BLaER1 (cell line): ENCODE data around the gene CSF1R.
A peak's percentile ranks its signal among the peaks of the same experiment; 100 is the strongest.

ENCODE experiments used
- H3K27ac ChIP-seq: shearing (Covaris generic); formaldehyde crosslinking; 2 replicates; pipeline ENCODE4 v1.8.1; 2022
- H3K27me3 ChIP-seq: shearing (Covaris generic); formaldehyde crosslinking; 2 replicates; pipeline ENCODE4 v1.8.1; 2022
- H3K36me3 ChIP-seq: shearing (Covaris generic); formaldehyde crosslinking; 2 replicates; pipeline ENCODE4 v1.8.1; 2022
- H3K4me1 ChIP-seq: shearing (Covaris generic); formaldehyde crosslinking; 2 replicates; pipeline ENCODE4 v1.8.1; 2022
- H3K4me2 ChIP-seq: shearing (Covaris generic); formaldehyde crosslinking; 2 replicates; pipeline ENCODE4 v1.8.1; 2022
- H3K4me3 ChIP-seq: shearing (Covaris generic); formaldehyde crosslinking; 2 replicates; pipeline ENCODE4 v1.8.1; 2022
- H3K9ac ChIP-seq: shearing (Covaris generic); formaldehyde crosslinking; 2 replicates; pipeline ENCODE4 v1.8.1; 2022
- H3K9me3 ChIP-seq: shearing (Covaris generic); formaldehyde crosslinking; 2 replicates; pipeline ENCODE4 v1.8.1; 2022
- H4K20me1 ChIP-seq: shearing (Covaris generic); formaldehyde crosslinking; 2 replicates; pipeline ENCODE4 v1.8.1; 2022
- Cebpa-rat ChIP-seq: shearing (Covaris generic); IDR thresholded peaks from 2 replicates; pipeline ENCODE4 v1.8.1; 2022

Gene CSF1R

DNA sequence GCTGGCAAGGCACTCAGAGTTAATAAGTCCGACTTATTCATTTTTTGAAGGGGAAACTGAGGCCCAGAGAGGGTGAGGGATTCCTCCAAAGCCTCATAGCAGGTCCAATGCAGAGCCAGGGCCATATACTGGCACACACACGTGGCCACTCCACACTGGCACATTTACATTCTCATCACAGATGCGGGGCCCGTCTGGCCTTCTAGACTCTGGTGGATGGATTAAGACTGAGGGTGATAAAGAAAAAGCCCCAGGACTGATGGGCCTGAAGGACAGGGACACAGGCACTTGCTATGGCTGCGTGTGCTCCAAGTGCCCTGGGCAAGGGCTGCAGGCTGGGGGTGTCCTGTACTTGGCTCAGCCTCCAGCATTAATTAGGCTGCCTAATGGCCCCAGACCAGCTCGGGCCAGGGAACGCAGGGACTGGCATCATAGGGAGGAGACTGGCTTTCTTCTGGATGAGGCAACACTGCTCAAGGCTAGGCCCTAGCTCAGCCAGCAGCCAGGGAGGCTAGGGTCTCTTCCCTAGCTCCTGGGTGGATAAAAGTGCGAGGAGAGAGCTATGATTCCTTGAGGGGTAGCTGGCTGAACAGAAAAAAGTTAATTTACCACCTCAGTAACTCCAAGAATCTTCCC is 28.5 kb upstream of the CSF1R start:
- no peak for TF ChIP-seq Cebpa-rat
- Histone ChIP-seq H3K4me3 (no peak overlapping the region), H3K9me3 (no peaks in the 10 kb centered on the region), H3K27ac (no peak overlapping the region; the same call in 1 of the 2 replicates), H4K20me1 (no peaks in the 10 kb centered on the region), H3K9ac (no peak overlapping the region), H3K4me1 (peaks cover 46% of the 10 kb centered on the region), H3K4me2 (no peak overlapping the region), H3K36me3 (peaks cover 63% of the 10 kb centered on the region), H3K27me3 (no peaks in the 10 kb centered on the region)

DNA sequence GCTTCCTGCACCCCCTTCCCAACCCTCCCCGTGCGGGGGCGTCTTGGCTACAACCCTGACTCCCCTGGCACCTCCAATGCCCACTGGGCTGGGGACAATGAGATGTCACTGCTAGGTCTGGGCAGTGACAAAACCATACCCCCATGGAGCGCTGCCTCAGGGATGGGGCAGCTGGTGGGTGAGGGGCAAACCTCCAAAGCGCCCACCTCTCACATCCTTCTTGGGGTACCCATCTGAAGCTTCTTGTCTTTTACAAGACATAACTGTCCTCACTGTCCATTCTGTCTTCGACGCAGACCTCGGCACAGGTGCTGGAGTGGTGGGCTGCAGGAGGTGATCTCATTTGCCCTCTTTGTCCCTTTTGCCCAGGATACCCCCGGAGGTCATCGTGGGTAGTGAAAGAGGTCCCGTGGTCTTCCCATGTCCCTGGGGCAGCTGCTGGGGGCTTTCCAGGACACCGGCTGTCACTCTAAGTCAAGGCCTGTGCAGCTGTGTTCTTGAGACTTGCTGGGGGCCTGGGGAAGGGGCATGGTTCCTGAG is 27.8 kb upstream of the CSF1R start:
- Histone ChIP-seq H3K9ac (no peak overlapping the region), H3K27me3 (no peaks in the 10 kb centered on the region), H3K27ac (0 out of 2 replicates have a peak overlapping the region, but pooled peaks have one; percentile 21), H3K9me3 (no peaks in the 10 kb centered on the region), H3K4me2 (peak overlapping the region; percentile 21), H4K20me1 (no peaks in the 10 kb centered on the region), H3K4me3 (no peak overlapping the region), H3K4me1 (peaks cover 47% of the 10 kb centered on the region), H3K36me3 (peaks cover 55% of the 10 kb centered on the region)
- TF ChIP-seq Cebpa-rat: no peak

DNA sequence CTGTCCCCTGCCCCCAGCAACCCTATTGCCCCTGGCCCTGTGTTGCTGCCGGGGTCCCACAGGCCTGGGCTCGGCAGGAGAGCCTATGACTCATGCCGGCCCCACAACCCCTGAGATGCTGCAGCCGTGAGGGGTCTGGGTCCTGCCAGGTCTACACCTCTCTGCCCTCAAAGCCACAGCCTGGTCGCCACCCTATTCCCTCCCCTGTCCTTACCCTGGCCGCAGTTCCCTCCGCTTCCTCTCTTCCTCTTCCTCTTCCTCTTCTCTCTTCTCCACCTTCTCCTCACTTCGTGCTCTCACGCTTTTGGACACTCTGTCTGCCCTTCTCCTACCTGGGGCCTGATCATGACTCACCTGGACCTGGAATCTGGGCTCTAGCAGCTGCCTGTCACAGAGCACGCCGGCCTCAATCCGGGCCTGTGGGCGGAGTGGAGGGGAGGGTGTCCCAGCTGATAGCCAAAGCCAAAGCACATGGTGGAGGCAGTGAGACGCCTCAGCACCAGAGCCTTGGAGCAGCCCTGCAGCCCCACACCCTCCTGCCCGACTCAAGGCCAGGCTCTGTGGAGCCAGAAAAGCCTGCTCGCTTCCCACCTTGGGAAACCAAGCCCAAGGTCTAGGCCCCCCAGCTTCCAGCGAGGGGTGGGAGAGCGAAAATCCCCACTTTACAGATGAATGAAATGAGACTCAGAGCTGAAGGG is 26.8 kb upstream of the CSF1R start:
- Histone ChIP-seq H3K36me3 (peaks cover 46% of the 10 kb centered on the region), H3K27ac (0 out of 2 replicates have a peak overlapping the region, but pooled peaks have one; percentile 21), H3K4me1 (peaks cover 47% of the 10 kb centered on the region), H3K9ac (no peak overlapping the region), H3K4me2 (peak overlapping the region; percentile 35), H3K9me3 (no peaks in the 10 kb centered on the region), H4K20me1 (no peaks in the 10 kb centered on the region), H3K27me3 (no peaks in the 10 kb centered on the region), H3K4me3 (no peak overlapping the region)
- TF ChIP-seq Cebpa-rat: no peak

DNA sequence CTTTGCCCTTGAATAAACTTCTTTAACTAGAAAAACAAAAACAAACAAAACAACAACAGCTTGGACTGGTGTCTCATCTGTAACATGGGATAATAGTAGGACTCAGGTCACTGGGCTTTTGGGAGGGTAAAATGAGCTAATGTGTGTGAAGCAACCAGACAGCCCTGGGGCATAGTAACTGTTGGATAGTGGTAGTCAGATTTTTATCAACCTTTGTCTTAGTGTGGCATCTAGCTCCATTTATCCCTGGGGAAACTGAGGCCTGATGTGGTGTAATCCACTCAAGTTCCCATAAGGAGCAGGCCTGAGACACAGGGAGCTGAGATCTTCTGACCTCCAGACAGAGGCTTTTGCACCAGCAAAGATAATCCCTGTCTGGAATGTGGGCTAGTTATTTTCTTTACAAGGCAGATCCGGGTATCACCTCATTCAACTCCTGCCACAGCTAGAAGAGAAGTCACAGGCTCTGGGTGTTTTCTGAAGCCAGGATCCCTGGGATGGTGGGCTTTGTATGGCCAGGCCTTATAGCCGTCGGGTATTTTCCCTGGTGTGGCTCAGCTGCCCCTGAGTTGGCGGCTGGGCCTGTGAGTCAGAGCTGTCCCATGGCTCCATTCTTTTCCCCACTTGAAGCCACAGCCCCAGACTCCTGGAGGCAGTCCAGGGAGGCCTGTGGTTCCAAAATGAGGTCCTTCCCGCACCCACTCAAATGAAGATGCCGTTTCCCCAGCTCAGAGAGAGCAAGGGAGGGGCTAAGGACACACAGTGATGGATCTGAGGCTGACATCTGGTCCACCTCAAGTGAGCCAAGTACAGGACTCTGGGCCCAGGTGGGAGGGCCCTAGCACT is 26.1 kb upstream of the CSF1R start:
- Histone ChIP-seq H3K4me3 (no peak overlapping the region), H3K36me3 (peaks cover 38% of the 10 kb centered on the region), H3K4me2 (peak overlapping the region; percentile 35), H3K9me3 (no peaks in the 10 kb centered on the region), H3K9ac (0 out of 2 replicates have a peak overlapping the region, but pooled peaks have one; percentile 13), H3K27ac (0 out of 2 replicates have a peak overlapping the region, but pooled peaks have one; percentile 21), H3K4me1 (peaks cover 53% of the 10 kb centered on the region), H3K27me3 (no peaks in the 10 kb centered on the region), H4K20me1 (no peaks in the 10 kb centered on the region)
- no peak for TF ChIP-seq Cebpa-rat

DNA sequence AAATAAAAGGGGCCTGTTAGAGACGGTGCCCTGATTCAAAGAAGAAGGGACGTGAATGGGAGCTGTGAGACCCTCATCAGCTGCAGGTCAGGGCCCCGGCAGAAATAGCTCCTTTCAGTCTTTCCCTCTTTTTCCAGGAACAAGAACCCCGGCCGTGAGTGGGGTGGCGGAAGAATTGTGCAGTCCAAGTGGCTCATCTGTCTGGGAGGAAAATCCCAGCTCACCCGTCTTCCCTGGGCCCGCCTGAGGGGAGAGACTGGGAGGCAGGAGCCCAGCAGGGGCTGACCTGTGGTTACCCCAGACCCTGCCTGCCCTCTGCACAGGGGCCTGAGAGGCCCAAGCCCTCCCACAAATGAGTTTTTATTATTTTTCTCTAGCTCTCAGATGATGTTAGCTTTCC is 24.8 kb upstream of the CSF1R start:
- no peaks in the 10 kb centered on the region for H3K27me3 ChIP-seq
- H3K4me1 ChIP-seq: peaks cover 65% of the 10 kb centered on the region
- no peak overlapping the region for H3K4me2 ChIP-seq
- TF ChIP-seq Cebpa-rat: no peak
- no peak overlapping the region; the same call in 1 of the 2 replicates for H3K27ac ChIP-seq
- H4K20me1 ChIP-seq: no peaks in the 10 kb centered on the region
- peaks cover 25% of the 10 kb centered on the region for H3K36me3 ChIP-seq
- no peaks in the 10 kb centered on the region for H3K9me3 ChIP-seq
- no peak overlapping the region for H3K4me3 ChIP-seq
- H3K9ac ChIP-seq: no peak overlapping the region

DNA sequence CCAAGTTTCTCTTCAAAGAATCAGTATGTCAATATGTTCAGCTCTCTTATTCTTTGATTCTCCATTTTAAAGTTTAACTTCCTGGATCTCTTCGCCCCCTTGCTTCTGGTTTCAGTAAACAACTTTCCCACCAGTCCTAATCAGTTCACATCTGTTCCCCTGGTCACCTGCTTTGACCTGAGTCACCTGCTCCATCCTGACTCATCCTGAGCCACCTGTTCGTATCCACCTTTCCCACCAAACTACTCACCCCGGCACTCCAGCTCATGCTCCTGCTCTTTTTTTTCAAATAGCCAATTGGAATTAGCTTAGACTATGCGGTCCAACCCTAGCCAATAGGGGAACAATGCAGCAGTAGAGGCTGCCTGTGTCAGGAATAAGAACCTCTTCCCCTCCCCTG is 23.6 kb upstream of the CSF1R start:
- peaks cover 60% of the 10 kb centered on the region for H3K4me1 ChIP-seq
- no peaks in the 10 kb centered on the region for H4K20me1 ChIP-seq
- peaks cover 13% of the 10 kb centered on the region for H3K36me3 ChIP-seq
- H3K27me3 ChIP-seq: no peaks in the 10 kb centered on the region
- no peak for TF ChIP-seq Cebpa-rat
- H3K4me3 ChIP-seq: no peak overlapping the region
- H3K4me2 ChIP-seq: no peak overlapping the region
- no peaks in the 10 kb centered on the region for H3K9me3 ChIP-seq
- H3K9ac ChIP-seq: no peak overlapping the region
- no peak overlapping the region for H3K27ac ChIP-seq

DNA sequence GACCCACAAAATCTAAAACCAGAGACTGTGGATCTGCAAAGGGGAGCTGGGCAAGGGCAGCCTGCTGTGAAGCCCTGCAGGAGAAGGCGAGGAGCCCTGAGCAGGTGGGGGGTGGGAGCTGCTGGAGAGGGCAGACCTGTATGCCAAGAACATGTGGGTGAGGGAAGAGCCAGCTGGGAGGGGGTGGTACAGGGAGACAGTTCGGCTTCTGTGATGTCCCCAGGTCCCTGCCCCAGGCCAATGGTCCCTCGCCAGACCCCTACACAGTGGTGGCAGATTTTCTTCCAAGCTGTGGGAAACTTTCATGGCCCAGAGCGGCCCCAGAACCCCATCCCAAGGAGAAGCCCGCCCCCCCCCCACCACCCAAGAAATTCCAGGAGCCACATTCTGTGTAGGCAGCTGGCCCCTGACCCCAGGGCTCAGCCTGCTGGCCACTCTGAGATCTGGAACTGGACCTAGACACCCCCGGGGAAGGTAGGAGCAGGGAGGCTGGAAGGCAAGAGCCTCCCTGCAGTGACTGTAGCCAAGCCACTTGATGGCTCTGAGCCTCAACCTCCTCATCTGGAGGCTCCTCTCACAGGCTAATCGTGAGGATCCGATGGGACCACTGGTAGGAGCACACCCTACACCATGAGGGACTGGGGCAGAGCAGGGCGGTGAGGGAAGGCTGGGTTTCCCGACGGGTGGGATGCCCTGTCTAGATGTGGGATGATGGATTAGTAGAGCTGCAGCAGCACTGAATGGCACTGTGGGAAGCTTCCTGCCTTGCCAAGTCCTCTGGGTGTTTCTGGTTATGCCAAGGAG is 22.6 kb upstream of the CSF1R start:
- H3K9ac ChIP-seq: no peak overlapping the region
- TF ChIP-seq Cebpa-rat: no peak

DNA sequence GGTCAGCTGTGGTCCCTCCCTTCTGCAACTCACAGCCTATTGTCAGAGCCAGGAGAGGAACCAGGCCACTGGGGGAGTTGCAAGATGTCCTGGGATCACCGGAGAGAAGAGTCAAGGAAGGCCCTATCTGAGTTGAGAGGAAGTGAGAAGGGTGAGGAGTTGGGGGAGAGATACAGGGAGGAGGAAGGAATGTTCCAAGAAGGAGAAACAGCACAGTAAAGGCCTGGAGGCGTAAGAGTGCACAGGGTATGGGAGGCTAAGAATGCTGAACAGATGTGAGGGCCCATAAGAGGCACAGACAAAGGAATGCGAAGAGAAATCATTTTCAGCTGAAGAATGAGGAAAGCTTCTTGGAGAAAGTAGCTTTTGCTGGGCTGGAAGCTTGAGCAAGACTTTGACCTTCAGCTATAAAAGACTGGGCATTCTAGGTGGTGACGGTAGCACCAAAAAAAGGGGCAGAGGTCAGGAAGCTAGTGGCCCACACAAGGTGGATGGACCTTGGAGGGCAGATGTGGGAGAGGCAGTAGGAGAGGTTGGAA is 21.6 kb upstream of the CSF1R start:
- H3K4me3 ChIP-seq: no peak overlapping the region
- no peaks in the 10 kb centered on the region for H3K27me3 ChIP-seq
- H3K9me3 ChIP-seq: no peaks in the 10 kb centered on the region
- no peak overlapping the region for H3K4me2 ChIP-seq
- no peak overlapping the region for H3K9ac ChIP-seq
- no peak for TF ChIP-seq Cebpa-rat
- H3K36me3 ChIP-seq: no peaks in the 10 kb centered on the region
- H3K27ac ChIP-seq: no peak overlapping the region
- H4K20me1 ChIP-seq: no peaks in the 10 kb centered on the region
- H3K4me1 ChIP-seq: peaks cover 40% of the 10 kb centered on the region

More for the DNA sequence above, 22.6 kb upstream of the CSF1R start:
- Histone ChIP-seq H4K20me1 (no peaks in the 10 kb centered on the region), H3K4me1 (peaks cover 50% of the 10 kb centered on the region), H3K27ac (no peak overlapping the region), H3K36me3 (peaks cover 3% of the 10 kb centered on the region), H3K27me3 (no peaks in the 10 kb centered on the region), H3K9me3 (no peaks in the 10 kb centered on the region), H3K4me3 (no peak overlapping the region), H3K4me2 (no peak overlapping the region)
